SJCRH30 (cell line): Measurements from ENCODE around the gene CALML6. TPM values are rescaled to one million over a fixed set of nuclear protein-coding genes. Genes with fewer than 3 reads are reported as not detected.

Experiments
- DNase-seq, 2 experiments: peaks; one replicate each; pipeline ENCODE4 v3.0.0-alpha.2; 2015 to 2020
- H3K27ac ChIP-seq: fragments of 250-450 bp; sonication (Bioruptor Pico); 2 replicates; pipeline ENCODE4 v1.5.1; 2020; ENCODE audit warnings: mild to moderate bottlenecking, moderate library complexity
- H3K27me3 ChIP-seq: fragments of 250-450 bp; sonication (Bioruptor Pico); 2 replicates; pipeline ENCODE4 v1.5.1; 2020; ENCODE audit warnings: mild to moderate bottlenecking, moderate library complexity
- H3K36me3 ChIP-seq: fragments of 250-450 bp; sonication (Bioruptor Pico); 2 replicates; pipeline ENCODE4 v1.5.1; 2020; ENCODE audit warnings: mild to moderate bottlenecking, moderate library complexity
- H3K4me1 ChIP-seq: fragments of 250-450 bp; sonication (Bioruptor Pico); 2 replicates; pipeline ENCODE4 v1.5.1; 2020; ENCODE audit warnings: mild to moderate bottlenecking, moderate library complexity
- H3K4me3 ChIP-seq: fragments of 250-450 bp; sonication (Bioruptor Pico); 2 replicates; pipeline ENCODE4 v1.5.1; 2020; ENCODE audit warnings: mild to moderate bottlenecking, moderate library complexity
- H3K9me3 ChIP-seq: fragments of 250-450 bp; sonication (Bioruptor Pico); replicated peaks from 2 replicates; pipeline ENCODE4 v1.5.1; 2020; ENCODE audit warnings: mild to moderate bottlenecking, moderate library complexity
- total RNA-seq: library from RNA; depleted of rRNA; stranded (reverse); fragments of >200 nt; shearing (Covaris generic); gene quantifications from 2 replicates; pipeline ENCODE4 v1.2.3, GENCODE V29; 2014

CALML6 gene
- total RNA-seq, 1 experiment from 2014 or later = 0.12 TPM

DNA sequence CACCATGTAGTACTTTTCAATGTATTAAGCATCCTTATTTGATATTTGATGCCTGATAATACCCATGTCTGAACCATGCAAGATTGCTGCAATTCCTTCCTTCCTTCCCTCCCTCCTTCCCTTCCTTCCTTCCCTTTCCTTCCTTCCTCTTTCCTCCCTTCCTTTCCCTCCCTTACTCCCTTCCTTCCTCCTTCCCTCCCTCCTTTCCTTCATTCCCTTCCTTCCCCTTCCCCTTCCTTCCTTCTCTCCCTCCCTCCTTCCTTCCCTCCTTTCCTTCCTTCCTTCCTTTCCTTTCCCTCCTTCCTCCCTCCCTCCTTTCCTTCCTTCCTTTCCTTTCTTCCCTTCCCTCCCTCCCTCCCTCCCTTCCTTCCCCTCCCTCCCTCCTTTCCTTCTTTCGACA, 33.7 kb downstream of the CALML6 start:
- Histone ChIP-seq H3K9me3 (peaks cover 5% of the 10 kb centered on the region; the same call in 1 of the 2 replicates), H3K36me3 (no peaks in the 10 kb centered on the region), H3K4me1 (no peaks in the 10 kb centered on the region), H3K27ac (no peak overlapping the region), H3K4me3 (no peak overlapping the region), H3K27me3 (peaks cover 21% of the 10 kb centered on the region)
- no peak for DNase-seq

DNA sequence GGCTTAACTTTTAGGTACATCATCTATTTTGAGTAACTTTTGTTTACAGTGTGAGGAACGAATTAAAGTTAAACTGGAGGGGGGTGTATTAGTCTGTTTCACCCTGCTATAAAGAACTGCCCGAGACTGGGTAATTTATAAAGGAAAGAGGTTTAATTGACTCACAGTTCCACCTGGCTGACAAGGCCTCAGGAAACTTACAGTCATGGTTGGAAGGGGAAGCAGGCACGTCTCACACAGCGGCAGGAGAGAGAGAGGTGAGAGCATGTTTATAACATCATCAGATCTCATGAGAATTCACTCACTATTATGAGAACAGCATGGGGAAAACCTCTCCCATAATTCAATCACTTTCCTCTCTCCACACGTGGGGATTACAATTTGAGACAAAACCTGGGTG, 35.9 kb downstream of the CALML6 start:
- Histone ChIP-seq H3K27me3 (peaks cover 21% of the 10 kb centered on the region), H3K4me3 (no peak overlapping the region), H3K36me3 (no peaks in the 10 kb centered on the region), H3K4me1 (no peaks in the 10 kb centered on the region), H3K27ac (no peak overlapping the region), H3K9me3 (peaks cover 5% of the 10 kb centered on the region; the same call in 1 of the 2 replicates)
- DNase-seq = no peak

DNA sequence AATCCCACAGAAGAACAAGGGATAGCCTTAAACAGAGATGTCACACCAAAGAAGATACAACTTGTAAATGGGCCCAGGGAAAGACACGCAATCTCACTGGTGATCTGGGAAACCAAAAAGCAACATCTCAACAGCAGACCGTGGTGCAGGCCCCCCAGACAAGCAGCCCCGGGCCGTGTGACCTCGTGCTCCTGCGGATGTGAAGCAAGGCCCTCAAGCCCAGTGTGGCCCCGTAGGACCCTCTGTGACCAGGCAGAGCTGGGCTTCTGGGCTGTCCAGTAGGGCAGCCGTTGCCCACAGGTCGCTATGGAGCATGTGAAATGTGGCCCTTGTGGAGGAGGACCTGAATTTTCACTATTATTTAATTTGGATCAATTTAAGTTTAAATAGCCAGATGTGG, 39.0 kb downstream of the CALML6 start:
- DNase-seq = no peak
- Histone ChIP-seq H3K4me1 (no peaks in the 10 kb centered on the region), H3K36me3 (no peaks in the 10 kb centered on the region), H3K4me3 (no peak overlapping the region), H3K27ac (no peak overlapping the region), H3K9me3 (peaks cover 5% of the 10 kb centered on the region; the same call in 1 of the 2 replicates), H3K27me3 (peaks cover 20% of the 10 kb centered on the region)

GRCh38 chr1:1954831-1955441, 39.9 kb downstream of the CALML6 start:
- peak in 1 of 2 experiments; percentile 17 for DNase-seq
- no peak overlapping the region for H3K27ac ChIP-seq
- H3K36me3 ChIP-seq = no peaks in the 10 kb centered on the region
- peaks cover 15% of the 10 kb centered on the region for H3K27me3 ChIP-seq
- no peak overlapping the region for H3K4me3 ChIP-seq
- peaks cover 3% of the 10 kb centered on the region; the same call in 1 of the 2 replicates for H3K4me1 ChIP-seq
- H3K9me3 ChIP-seq = peaks cover 5% of the 10 kb centered on the region; the same call in 1 of the 2 replicates

DNA sequence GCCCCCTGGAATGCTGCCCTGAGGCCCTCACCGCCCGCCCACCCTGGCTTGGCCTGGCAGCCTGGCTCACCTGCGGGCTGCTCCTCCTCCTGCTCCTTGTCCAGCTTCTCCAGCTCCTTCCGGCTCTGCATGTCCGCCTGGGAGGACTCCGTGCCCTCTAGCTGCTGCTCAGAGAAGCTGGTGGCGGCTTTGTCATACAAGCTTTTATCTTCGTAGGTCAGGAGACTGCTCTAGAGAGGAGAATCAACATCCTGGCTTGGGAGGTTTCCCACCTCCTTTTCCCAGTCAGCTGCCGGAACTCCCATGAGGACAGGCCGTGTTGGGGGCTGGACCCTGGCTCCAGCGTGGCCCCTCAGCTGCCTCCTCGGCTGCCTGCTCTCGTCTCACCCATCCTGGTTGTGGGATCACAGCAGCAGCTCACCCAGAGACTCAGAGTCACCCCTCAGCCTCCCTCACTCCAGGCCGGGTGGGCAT, 40.6 kb downstream of the CALML6 start:
- DNase-seq = no peak

GRCh38 chr1:1956101-1956500, 41.0 kb downstream of the CALML6 start:
- Histone ChIP-seq H3K36me3 (no peaks in the 10 kb centered on the region), H3K4me1 (peaks cover 3% of the 10 kb centered on the region; the same call in 1 of the 2 replicates), H3K27ac (no peak overlapping the region), H3K9me3 (no peaks in the 10 kb centered on the region), H3K4me3 (no peak overlapping the region), H3K27me3 (peaks cover 22% of the 10 kb centered on the region)
- DNase-seq = no peak

More for the DNA sequence above, 40.6 kb downstream of the CALML6 start:
- peaks cover 17% of the 10 kb centered on the region for H3K27me3 ChIP-seq
- H3K4me3 ChIP-seq = no peak overlapping the region
- H3K4me1 ChIP-seq = peaks cover 3% of the 10 kb centered on the region; the same call in 1 of the 2 replicates
- no peak overlapping the region for H3K27ac ChIP-seq
- peaks cover 1% of the 10 kb centered on the region; the same call in 1 of the 2 replicates for H3K9me3 ChIP-seq
- no peaks in the 10 kb centered on the region for H3K36me3 ChIP-seq

- Histone ChIP-seq H3K4me1 (peaks cover 3% of the 10 kb centered on the region; the same call in 1 of the 2 replicates), H3K27ac (no peak overlapping the region), H3K27me3 (peaks cover 27% of the 10 kb centered on the region), H3K36me3 (no peaks in the 10 kb centered on the region), H3K9me3 (no peaks in the 10 kb centered on the region), H3K4me3 (no peak overlapping the region)
- DNase-seq = peak in 1 of 2 experiments; percentile 6
Observed at GRCh38 chr1:1956586-1957532, 41.8 kb downstream of the CALML6 start.

DNA sequence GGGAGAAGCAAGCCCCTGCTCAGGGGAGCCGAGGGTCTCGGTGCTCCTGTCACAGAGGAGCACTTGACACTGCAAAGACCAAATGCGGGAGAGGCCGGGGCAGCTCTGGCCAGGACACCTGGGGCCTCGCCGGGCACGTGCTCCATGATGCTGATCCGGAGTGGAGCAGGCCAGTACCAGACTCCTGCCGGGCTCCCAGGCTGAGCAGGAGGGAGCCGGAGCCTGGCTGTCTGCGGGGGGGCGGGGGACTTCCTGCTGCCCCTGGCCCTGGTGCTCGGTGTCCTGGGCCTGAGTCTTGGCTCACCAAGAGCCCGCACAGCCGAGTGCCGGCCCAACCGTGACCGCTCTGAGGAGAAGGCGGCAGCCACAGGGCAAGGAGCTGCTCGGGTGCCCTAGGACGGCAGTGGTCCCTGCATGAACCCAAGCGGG, 42.5 kb downstream of the CALML6 start:
- Histone ChIP-seq H3K9me3 (no peaks in the 10 kb centered on the region), H3K36me3 (no peaks in the 10 kb centered on the region), H3K4me3 (no peak overlapping the region), H3K27me3 (peaks cover 30% of the 10 kb centered on the region), H3K27ac (no peak overlapping the region), H3K4me1 (peaks cover 3% of the 10 kb centered on the region; the same call in 1 of the 2 replicates)
- DNase-seq = peak in 1 of 2 experiments; percentile 3

DNA sequence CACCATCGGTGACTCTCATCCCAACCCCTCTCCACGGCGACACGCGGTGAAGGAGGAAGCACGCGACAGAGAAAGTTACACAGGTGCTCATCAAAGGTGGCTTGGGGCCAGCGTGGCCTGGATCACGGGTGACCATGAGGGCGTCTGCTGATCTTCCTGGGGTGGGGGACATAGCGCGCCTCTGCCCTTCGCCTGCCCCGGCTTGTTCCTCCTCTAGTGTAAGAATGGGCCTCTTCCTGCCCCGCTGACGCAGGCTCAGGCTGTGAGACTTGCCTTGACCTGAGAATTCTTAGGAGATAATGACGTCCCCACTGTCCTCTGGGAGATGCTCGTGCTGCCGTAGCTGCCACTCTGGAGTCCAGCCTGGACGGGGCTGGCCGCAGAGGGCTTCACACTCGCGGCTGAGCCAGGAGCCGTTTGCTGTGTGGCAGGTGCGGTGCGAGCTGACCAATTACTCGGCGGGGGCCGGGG, 43.0 kb downstream of the CALML6 start:
- Histone ChIP-seq H3K27me3 (peaks cover 35% of the 10 kb centered on the region), H3K4me3 (no peak overlapping the region), H3K4me1 (peaks cover 3% of the 10 kb centered on the region; the same call in 1 of the 2 replicates), H3K27ac (no peak overlapping the region), H3K36me3 (no peaks in the 10 kb centered on the region), H3K9me3 (no peaks in the 10 kb centered on the region)
- no peak for DNase-seq

- Histone ChIP-seq H3K36me3 (no peaks in the 10 kb centered on the region), H3K4me3 (no peak overlapping the region), H3K27me3 (peaks cover 37% of the 10 kb centered on the region), H3K27ac (no peak overlapping the region), H3K4me1 (peaks cover 3% of the 10 kb centered on the region; the same call in 1 of the 2 replicates), H3K9me3 (no peaks in the 10 kb centered on the region)
- no peak for DNase-seq
Observed at GRCh38 chr1:1959459-1959839, 44.4 kb downstream of the CALML6 start.

- H3K9me3 ChIP-seq = no peaks in the 10 kb centered on the region
- H3K27me3 ChIP-seq = peaks cover 42% of the 10 kb centered on the region
- H3K4me3 ChIP-seq = no peak overlapping the region
- no peaks in the 10 kb centered on the region for H3K36me3 ChIP-seq
- peak; percentile 89 to 93 for DNase-seq
- peaks cover 3% of the 10 kb centered on the region; the same call in 1 of the 2 replicates for H3K4me1 ChIP-seq
- no peak overlapping the region for H3K27ac ChIP-seq
Observed at GRCh38 chr1:1959840-1960479, 44.9 kb downstream of the CALML6 start.

GRCh38 chr1:1960480-1961196, 45.6 kb downstream of the CALML6 start:
- peaks cover 49% of the 10 kb centered on the region for H3K27me3 ChIP-seq
- H3K27ac ChIP-seq = no peak overlapping the region
- DNase-seq = no peak
- H3K4me3 ChIP-seq = no peak overlapping the region
- H3K4me1 ChIP-seq = peaks cover 3% of the 10 kb centered on the region; the same call in 1 of the 2 replicates
- H3K9me3 ChIP-seq = no peaks in the 10 kb centered on the region
- H3K36me3 ChIP-seq = no peaks in the 10 kb centered on the region

DNA sequence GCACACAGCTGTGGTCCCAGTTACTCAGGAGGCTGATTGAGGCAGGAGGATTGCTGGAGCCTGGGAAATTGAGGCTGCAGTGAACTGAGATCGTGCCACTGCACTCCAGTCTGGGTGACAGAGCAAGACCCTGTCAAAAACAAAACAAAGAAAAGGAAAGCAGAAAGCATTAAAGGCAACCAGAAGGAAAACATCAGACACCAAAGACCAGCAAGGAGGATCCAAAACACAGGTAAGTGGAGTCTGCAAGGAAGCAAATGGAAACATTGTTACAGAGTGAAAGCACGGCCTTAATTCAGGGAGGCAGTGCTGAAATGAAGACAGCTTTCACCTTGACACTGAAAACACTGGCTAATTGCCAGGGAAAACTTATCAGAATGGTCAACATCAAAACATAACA, 47.7 kb downstream of the CALML6 start:
- peaks cover 53% of the 10 kb centered on the region for H3K27me3 ChIP-seq
- no peak for DNase-seq
- no peaks in the 10 kb centered on the region for H3K36me3 ChIP-seq
- H3K27ac ChIP-seq = no peak overlapping the region
- peaks cover 3% of the 10 kb centered on the region; the same call in 1 of the 2 replicates for H3K4me1 ChIP-seq
- H3K4me3 ChIP-seq = no peak overlapping the region
- H3K9me3 ChIP-seq = no peaks in the 10 kb centered on the region

GRCh38 chr1:1963570-1963969, 48.5 kb downstream of the CALML6 start:
- Histone ChIP-seq H3K9me3 (no peaks in the 10 kb centered on the region), H3K36me3 (no peaks in the 10 kb centered on the region), H3K27ac (no peak overlapping the region), H3K4me1 (peaks cover 3% of the 10 kb centered on the region; the same call in 1 of the 2 replicates), H3K4me3 (no peak overlapping the region), H3K27me3 (peaks cover 49% of the 10 kb centered on the region)
- DNase-seq = no peak
